Loucy (cell line): ENCODE results near the gene KCNH1.

Experiments
- H2AFZ ChIP-seq: fragments of 200-600 bp; sonication (generic); 2 replicates; pipeline ENCODE4 v1.6.0; 2016; ENCODE audit warnings: antibody characterized with exemption, mild to moderate bottlenecking, low read length, moderate library complexity
- H3F3A ChIP-seq: fragments of 200-600 bp; 2 replicates; pipeline ENCODE4 v1.6.0; 2016; ENCODE audit warnings: antibody characterized with exemption, low read depth, mild to moderate bottlenecking
- H3K27me3 ChIP-seq: fragments of 200-600 bp; sonication (generic); 2 replicates; pipeline ENCODE4 v1.6.1; 2014; ENCODE audit warnings: low read length, mild to moderate bottlenecking; ENCODE audit not compliant: insufficient read depth, poor library complexity, severe bottlenecking
- H3K36me3 ChIP-seq: fragments of 200-600 bp; sonication (generic); 2 replicates; pipeline ENCODE4 v1.6.1; 2016; ENCODE audit warnings: low read length; ENCODE audit not compliant: insufficient read depth
- H3K4me1 ChIP-seq: fragments of 200-600 bp; sonication (generic); 2 replicates; pipeline ENCODE4 v1.5.1; 2014; ENCODE audit warnings: low read length, mild to moderate bottlenecking; ENCODE audit not compliant: insufficient read depth, poor library complexity, severe bottlenecking
- H3K4me2 ChIP-seq: fragments of 200-600 bp; sonication (generic); 2 replicates; pipeline ENCODE4 v1.6.0; 2014; ENCODE audit warnings: antibody characterized with exemption, low read length, low read depth, mild to moderate bottlenecking; ENCODE audit not compliant: poor library complexity, severe bottlenecking
- H3K4me3 ChIP-seq: fragments of 200-600 bp; sonication (generic); 2 replicates; pipeline ENCODE4 v1.5.1; 2014; ENCODE audit warnings: low read length, mild to moderate bottlenecking, mixed read lengths; ENCODE audit not compliant: poor library complexity, severe bottlenecking
- H3K79me2 ChIP-seq: fragments of 200-600 bp; sonication (generic); 2 replicates; pipeline ENCODE4 v1.6.1; 2014; ENCODE audit warnings: low read length; ENCODE audit not compliant: insufficient read depth
- H3K9ac ChIP-seq: fragments of 200-600 bp; sonication (generic); 2 replicates; pipeline ENCODE4 v1.6.0; 2014; ENCODE audit warnings: mild to moderate bottlenecking, low read depth, low read length, moderate library complexity; ENCODE audit not compliant: poor library complexity, severe bottlenecking
- H3K9me2 ChIP-seq: fragments of 200-600 bp; sonication (generic); replicated peaks from 2 replicates; pipeline ENCODE4 v1.6.1; 2016; ENCODE audit warnings: low read depth, low read length, mixed read lengths
- H3K9me3 ChIP-seq: fragments of 200-600 bp; sonication (generic); 2 replicates; pipeline ENCODE4 v1.6.1; 2014; ENCODE audit warnings: mild to moderate bottlenecking, antibody characterized with exemption, low read length, low read depth; ENCODE audit not compliant: insufficient read depth
- H4K20me1 ChIP-seq: fragments of 200-600 bp; sonication (generic); 2 replicates; pipeline ENCODE4 v1.6.0; 2014; ENCODE audit warnings: antibody characterized with exemption, low read length, mild to moderate bottlenecking; ENCODE audit not compliant: insufficient read depth, poor library complexity, severe bottlenecking
- EZH2phosphoT487 ChIP-seq: fragments of 200-600 bp; IDR thresholded peaks from 2 replicates; pipeline ENCODE4 v1.6.1; 2018; ENCODE audit warnings: antibody characterized with exemption, mild to moderate bottlenecking, moderate library complexity, borderline replicate concordance
- TF ChIP-seq, protein P1 (sequence below): fragments of 200-600 bp; sonication (generic); conservative IDR thresholded peaks from 2 replicates; pipeline ENCODE4 v1.5.1; 2014; ENCODE audit warnings: mild to moderate bottlenecking, antibody characterized with exemption, low read length

Gene KCNH1

GRCh38 chr1:210700083-210700482 is 433.9 kb downstream of the KCNH1 start:
- no peaks in the 10 kb centered on the region for H3K27me3 ChIP-seq
- no peaks in the 10 kb centered on the region for H4K20me1 ChIP-seq
- TF ChIP-seq, protein P1, sequence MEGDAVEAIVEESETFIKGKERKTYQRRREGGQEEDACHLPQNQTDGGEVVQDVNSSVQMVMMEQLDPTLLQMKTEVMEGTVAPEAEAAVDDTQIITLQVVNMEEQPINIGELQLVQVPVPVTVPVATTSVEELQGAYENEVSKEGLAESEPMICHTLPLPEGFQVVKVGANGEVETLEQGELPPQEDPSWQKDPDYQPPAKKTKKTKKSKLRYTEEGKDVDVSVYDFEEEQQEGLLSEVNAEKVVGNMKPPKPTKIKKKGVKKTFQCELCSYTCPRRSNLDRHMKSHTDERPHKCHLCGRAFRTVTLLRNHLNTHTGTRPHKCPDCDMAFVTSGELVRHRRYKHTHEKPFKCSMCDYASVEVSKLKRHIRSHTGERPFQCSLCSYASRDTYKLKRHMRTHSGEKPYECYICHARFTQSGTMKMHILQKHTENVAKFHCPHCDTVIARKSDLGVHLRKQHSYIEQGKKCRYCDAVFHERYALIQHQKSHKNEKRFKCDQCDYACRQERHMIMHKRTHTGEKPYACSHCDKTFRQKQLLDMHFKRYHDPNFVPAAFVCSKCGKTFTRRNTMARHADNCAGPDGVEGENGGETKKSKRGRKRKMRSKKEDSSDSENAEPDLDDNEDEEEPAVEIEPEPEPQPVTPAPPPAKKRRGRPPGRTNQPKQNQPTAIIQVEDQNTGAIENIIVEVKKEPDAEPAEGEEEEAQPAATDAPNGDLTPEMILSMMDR = no peak
- no peaks in the 10 kb centered on the region for H3K79me2 ChIP-seq
- 0 out of 2 replicates have a peak, but pooled peaks cover 3% of the 10 kb centered on the region for H3F3A ChIP-seq
- no peaks in the 10 kb centered on the region for H3K36me3 ChIP-seq
- H3K4me1 ChIP-seq = peaks cover 32% of the 10 kb centered on the region
- no peaks in the 10 kb centered on the region for H3K9me3 ChIP-seq
- H3K9me2 ChIP-seq = no peaks in the 10 kb centered on the region
- no peak overlapping the region for H2AFZ ChIP-seq
- no peak overlapping the region for H3K9ac ChIP-seq
- no peak overlapping the region for H3K4me3 ChIP-seq
- no peak overlapping the region for H3K4me2 ChIP-seq

GRCh38 chr1:210698661-210699060 is 435.3 kb downstream of the KCNH1 start:
- no peak overlapping the region for H2AFZ ChIP-seq
- H3F3A ChIP-seq = 0 out of 2 replicates have a peak, but pooled peaks cover 3% of the 10 kb centered on the region
- no peaks in the 10 kb centered on the region for H3K79me2 ChIP-seq
- no peaks in the 10 kb centered on the region for H3K9me2 ChIP-seq
- H3K9ac ChIP-seq = no peak overlapping the region
- no peaks in the 10 kb centered on the region for H3K36me3 ChIP-seq
- H3K27me3 ChIP-seq = no peaks in the 10 kb centered on the region
- TF ChIP-seq EZH2phosphoT487 = no peak
- TF ChIP-seq, protein P1 = no peak
- no peaks in the 10 kb centered on the region for H4K20me1 ChIP-seq
- peaks cover 40% of the 10 kb centered on the region for H3K4me1 ChIP-seq
- no peak overlapping the region for H3K4me2 ChIP-seq
- H3K9me3 ChIP-seq = no peaks in the 10 kb centered on the region
- no peak overlapping the region for H3K4me3 ChIP-seq

DNA sequence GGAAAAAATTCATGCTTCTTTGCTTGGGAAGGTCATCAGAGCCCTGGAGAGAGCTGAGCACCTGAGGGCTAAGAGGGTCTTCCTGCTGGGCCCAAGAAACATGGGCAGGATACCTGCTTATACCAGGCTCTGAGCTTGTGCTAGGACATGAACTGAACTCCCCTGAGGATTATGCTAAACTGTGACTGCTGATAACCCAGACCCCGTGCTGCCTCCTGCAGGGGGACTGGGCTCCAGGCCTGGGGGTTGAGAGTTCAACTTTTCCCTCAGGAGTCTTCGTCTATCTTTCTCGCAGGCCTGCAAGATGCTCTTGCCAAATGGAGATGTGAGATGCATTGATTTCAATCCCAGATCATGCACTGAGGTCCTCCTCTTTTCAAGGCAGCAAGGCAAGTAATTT is 436.8 kb downstream of the KCNH1 start:
- TF ChIP-seq, protein P1 = no peak
- no peak for TF ChIP-seq EZH2phosphoT487
- Histone ChIP-seq H3K4me3 (no peak overlapping the region), H3K36me3 (no peaks in the 10 kb centered on the region), H3K9ac (no peak overlapping the region), H3K9me3 (no peaks in the 10 kb centered on the region), H3K4me2 (peak overlapping the region; percentile 61), H3F3A (0 out of 2 replicates have a peak, but pooled peaks cover 3% of the 10 kb centered on the region), H3K27me3 (no peaks in the 10 kb centered on the region), H3K79me2 (no peaks in the 10 kb centered on the region), H4K20me1 (no peaks in the 10 kb centered on the region), H3K4me1 (peaks cover 55% of the 10 kb centered on the region), H3K9me2 (no peaks in the 10 kb centered on the region), H2AFZ (no peak overlapping the region)
